HG03558 (cell line): ENCODE data around the gene MAGT1.
"Not testable (repeated sequence)": the region's sequence is repeated elsewhere in the genome, so short reads cannot be mapped to it uniquely, and the experiment has no call there.

Source experiments
- ATAC-seq: cut with Tn5 transposase; IDR thresholded peaks from one replicate; pipeline ENCODE4 v1.9.1; 2021; ENCODE audit warnings: moderate number of reproducible peaks; ENCODE audit not compliant: unreplicated experiment; ENCODE audit errors: extremely low read depth

MAGT1 gene

DNA sequence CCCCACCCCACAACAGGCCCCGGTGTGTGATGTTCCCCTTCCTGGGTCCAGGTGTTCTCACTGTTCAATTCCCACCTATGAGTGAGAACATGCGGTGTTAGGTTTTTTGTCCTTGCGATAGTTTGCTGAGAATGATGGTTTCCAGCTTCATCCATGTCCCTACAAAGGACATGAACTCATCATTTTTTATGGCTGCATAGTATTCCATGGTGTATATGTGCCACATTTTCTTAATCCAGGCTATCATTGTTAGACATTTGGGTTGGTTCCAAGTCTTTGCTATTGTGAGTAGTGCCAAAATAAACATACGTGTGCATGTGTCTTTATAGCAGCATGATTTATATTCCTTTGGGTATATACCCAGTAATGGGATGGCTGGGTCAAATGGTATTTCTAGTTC is 13.8 kb downstream of the MAGT1 start:
- ATAC-seq, result not testable (repeated sequence)

DNA sequence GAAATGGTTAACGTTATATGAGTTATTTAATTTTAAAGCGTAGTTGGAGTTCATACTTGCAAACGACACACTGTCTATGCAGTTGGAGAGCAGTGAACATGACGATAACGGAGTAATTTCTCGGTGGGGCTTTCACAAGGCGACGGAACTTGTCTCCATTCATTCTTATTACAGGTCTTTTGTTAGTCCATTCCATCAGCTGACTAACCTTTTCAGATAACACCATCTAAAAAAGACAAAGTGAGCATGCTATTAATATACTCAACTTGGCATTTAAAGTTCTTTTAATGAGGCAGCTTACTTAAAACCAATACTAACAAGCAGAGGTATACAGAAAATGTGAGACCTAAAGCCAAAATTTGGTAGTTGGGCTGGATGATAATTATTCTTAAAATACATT is 19.9 kb downstream of the MAGT1 start:
- ATAC-seq, result no peak

DNA sequence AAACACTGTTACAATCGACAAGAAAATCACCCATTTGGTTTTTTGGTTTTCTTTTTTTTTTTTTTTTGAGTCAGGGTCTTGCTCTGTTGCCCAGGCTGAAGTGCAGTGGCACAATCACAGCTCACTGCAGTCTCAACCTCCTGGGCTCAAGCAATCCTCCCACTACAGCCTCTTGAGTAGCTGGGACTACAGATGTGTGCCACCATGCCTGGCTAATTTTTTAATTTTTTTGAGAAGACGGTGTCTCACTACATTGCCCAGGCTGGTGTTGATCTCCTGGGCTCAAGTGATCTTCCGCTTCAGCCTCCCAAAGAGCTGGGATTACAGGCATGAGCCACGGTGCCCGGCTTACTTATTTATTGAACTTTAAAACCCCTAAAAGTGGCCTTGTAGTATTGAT is 63.7 kb downstream of the MAGT1 start:
- ATAC-seq, result not testable (repeated sequence)

DNA sequence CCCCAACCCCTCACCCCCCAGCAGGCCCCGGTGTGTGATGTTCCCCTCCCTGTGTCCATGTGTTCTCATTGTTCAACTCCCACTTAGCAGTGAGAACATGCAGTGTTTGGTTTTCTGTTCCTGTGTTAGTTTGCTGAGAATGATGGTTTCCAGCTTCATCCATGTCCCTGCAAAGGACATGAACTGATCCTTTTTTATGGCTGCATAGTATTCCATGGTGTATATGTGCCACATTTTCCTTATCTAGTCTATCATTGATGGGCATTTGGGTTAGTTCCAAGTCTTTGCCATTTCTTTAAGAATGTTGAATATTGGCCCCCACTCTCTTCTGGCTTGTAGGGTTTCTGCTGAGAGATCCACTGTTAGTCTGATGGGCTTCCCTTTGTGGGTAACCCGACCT is 73.2 kb downstream of the MAGT1 start:
- ATAC-seq, result not testable (repeated sequence)

DNA sequence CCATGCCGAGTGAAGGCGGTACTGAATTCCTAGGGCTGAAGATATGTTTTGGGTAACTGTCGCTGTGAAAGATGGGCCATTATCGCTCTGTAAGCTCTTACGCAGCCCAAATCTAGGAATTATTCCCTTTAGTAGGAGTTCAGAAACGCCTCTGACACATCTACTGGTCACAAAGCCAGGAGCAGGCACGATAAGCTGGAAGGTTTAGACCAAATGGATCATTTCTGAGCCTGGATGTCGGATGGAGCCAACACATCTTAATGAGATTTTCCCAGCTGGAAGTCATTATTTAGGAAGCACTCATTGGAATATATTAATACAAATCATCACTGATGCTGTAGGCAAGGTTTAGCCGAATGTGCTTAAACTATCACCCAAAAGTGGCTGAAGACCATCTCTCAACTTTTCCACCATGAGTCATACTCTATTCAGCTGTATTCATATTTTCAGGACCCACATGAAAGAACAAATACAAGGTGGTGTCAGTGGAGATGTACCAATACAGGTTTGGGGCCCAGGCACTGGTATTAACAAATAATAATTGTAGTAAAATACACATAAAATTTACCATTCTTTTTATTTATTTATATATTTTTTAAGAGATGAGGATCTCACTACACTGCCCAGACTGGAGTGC is 75.0 kb downstream of the MAGT1 start:
- no peak for ATAC-seq

DNA sequence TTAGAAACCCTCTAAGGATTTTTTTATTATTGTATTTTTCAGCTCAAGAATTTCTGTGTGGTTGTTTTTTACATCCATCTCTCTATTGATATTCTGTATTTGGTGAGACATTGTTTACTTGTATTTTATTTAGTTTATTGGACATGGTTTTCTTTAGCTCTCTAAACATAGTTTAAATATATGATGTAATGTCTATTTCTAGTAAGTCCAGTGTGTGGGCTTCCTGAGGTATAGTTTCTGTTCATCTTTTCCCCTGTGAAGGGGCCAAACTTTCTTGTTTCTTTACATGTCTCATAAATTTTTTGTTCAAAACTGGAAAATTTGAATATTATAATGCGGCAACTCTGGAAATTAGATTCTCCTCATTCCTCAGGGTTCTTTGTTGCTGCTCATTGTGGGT is 81.0 kb downstream of the MAGT1 start:
- no peak for ATAC-seq

DNA sequence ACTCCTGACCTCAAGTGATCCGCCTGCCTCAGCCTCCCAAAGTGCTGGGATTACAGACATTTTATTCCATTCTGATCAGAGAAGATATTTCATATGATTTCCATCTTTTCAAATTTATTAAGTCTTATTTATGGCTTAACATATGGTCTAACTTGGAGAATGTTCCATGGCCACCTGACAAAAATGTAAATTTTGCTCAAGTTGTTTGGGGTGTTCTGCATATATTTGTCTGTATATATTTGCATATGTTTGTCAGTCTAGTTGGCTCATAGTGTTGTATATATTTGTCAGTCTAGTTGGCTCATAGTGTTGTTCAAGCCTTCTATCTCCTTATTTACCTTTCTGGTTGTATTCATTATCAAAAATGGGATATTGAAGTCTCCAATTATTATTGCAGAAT is 93.0 kb downstream of the MAGT1 start:
- no peak for ATAC-seq

DNA sequence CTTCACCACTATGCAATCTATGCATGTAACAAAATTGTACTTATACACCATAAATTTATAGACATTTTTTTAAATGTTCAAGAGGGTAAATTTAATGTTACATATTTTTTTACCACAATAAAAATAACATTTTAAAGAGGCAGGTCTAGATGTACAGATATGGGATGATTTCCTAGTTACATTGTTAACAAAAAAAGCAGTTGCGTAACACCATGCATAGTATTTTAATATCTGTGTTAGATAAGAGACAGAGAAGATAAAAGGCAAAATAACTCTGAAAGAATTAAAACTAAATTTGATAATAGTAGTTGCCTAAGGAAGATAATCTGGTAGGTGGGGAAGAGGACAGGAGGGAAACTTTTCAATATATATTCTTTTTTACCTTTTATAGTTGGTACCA is 100.1 kb downstream of the MAGT1 start:
- no peak for ATAC-seq

DNA sequence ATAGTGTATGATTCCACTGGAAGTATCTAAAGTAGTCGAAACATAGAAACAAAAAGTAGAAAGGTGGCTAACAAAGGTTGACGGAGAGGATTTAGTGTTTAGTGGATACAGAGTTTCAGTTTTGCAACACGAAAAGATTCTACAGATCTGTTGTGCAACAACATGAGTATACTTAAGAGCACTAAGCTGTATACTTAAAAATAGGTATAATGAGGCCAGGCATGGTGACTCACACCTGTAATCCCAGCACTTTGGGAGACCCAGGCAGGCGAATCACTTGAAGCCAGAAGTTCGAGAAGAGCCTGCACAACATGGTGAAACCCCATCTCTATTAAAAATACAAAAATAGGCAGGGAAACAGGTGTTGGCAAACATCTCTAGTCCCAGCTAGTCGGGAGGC is 101.3 kb downstream of the MAGT1 start:
- no peak for ATAC-seq

DNA sequence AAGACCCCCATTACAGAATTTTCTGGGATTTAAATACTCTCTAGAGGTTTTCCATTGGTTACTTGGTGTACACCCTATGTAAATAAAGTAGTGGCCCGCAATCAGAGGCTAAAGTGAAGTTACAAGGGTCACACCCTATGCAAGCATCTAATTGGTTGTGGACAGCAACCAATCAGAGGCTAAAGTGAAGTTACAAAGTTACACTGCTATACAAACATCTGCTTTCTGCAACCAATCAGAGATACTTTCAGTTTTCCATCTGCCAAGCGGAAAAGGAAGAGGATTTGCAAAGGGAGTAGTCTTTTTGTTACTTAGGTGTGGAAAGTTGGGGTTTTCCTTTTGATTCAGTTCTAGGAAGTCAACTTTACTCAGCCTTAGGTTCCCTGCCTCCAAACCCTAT is 107.2 kb downstream of the MAGT1 start:
- ATAC-seq, result no peak

DNA sequence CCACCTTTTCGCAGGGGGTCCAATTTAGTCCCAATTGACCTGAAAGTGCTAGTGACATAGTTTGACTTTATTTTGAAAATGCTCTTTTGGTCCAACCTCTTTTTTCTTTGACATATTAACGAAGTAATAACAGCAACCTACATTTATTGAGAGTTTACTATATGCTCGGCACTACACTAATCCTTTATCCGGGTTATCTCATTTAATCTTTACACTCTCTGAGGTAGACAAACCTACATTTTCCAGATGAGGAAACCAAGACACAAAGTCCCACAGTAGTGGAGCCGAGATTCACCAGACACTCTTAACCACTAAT is 108.9 kb downstream of the MAGT1 start:
- ATAC-seq, result no peak

DNA sequence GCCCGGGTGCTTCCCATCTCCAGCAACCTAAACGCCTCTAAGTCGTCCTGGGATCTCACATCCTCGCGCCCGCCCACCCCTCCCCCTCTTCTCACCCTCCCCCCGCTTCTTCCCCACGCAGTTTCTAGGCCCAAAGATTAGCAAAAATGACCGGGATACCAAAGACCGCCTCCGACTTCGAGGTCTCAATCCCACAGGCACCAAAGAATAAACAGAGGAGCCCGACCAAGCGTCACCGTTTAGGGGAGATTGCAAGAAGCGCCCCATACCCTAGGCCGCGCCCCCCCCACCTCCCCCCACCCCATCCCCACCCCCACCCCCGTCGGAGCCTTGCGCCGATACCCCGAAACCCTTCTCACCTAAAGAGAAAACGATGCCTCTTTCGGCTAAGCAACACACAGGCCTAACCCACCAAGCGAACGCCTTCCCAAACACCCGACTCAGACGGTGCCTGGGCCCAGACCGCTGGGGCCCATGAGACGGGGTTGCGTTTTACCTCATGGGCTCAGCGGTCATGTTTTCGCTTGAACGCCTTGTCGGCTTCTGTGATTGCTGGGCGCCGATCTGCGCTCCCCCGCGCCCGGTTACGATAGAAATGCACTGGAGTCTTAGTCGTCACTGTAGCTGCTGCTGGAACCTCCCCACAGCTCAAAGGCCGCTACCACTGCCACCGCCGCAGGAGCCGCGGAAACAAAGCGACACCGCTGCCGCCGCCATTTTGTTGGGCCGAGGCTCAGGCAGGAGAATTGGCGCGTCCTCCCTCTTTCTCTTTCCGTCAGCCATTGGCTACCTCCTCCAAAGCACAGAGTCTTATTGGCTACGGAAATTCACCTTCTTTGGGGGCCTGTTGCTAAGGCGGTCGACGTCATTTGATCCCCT is 109.5 kb downstream of the MAGT1 start, which contains the start of gene ATRX:
Gene ATRX, minus strand, starts transcription at position 731 of the 879 bp plus-strand sequence. Its CDS starts 215 bp downstream, at position 516.
- peak; percentile 71 for ATAC-seq

DNA sequence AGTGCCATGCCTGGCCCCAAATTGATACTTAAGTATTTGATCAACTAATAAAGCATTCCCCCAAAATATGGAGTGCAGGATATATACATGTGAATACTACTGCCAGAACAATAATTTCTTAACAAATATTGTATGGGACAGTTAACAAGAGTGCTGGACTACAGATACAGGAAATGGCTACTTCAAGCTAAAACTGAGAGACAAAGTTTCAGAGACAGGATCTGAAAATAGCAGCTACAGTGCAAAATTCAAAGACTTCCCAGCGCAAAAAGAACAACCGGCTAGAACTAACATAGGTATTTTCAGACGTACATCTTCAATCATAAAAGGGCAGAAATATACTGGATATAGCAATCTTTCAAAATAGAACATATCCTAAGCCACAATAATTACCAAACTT is 115.5 kb downstream of the MAGT1 start:
- no peak for ATAC-seq

DNA sequence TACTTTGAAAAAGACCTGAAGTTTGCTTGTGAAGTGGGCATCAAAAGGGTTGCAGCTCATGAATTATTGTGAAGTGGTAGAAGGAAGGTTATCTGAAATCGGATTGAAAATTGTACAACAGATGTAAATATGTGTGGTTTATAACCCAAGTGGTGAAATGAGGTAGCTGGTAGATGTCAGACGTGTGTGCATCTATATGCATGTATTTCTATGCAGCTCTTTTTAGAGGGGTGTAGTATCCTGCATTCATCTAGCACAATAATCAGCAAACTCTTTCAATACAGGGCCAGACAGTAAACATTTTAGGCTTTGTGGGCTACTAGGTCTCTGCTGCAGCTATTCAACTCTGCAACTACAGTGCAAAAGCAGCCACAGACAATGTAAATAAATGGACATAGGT is 118.6 kb downstream of the MAGT1 start:
- ATAC-seq, result no peak
